Measurements from ENCODE around the gene BLID. TPM values are rescaled to one million over a fixed set of nuclear protein-coding genes. Genes with fewer than 3 reads are reported as not detected.
A peak's percentile ranks its signal among the peaks of the same experiment; 100 is the strongest.

The BLID gene
- total RNA-seq, 3 donors from 2014 or later = 2.0 to 2.8 (median 2.4) TPM

- DNase-seq (ENCODE audit: low spot score in 2 of 2) = no peak
- peak overlapping the region; percentile 76 to 88 for H3K27ac ChIP-seq
- intact Hi-C loops (cut with DNase I; ENCODE audit: low total_unique reads) = no loop called here
- H3K9me3 ChIP-seq = no peaks in the 10 kb centered on the region
- TF ChIP-seq POLR2AphosphoS5 (IDR thresholded peaks at IDR 0.05) = no peak
- no peak for TF ChIP-seq CTCF (IDR thresholded peaks at IDR 0.05)
- no peak for TF ChIP-seq POLR2A (IDR thresholded peaks at IDR 0.05)
- H3K4me1 ChIP-seq = no peaks in the 10 kb centered on the region
- H3K27me3 ChIP-seq = peaks cover 0 to 16% of the 10 kb centered on the region in 2 donors
- H3K36me3 ChIP-seq = no peaks in the 10 kb centered on the region
- H3K4me3 ChIP-seq = peak overlapping the region in 1 of 3 donors; percentile 26
These were observed 22.2 kb downstream of the BLID start for GRCh38 chr11:122093731-122094275.

GRCh38 chr11:122091835-122092234, 24.2 kb downstream of the BLID start:
- H3K27ac ChIP-seq = peak overlapping the region in 1 of 2 donors; percentile 1
- intact Hi-C loops (cut with DNase I; ENCODE audit: low total_unique reads) = no loop called here
- H3K4me3 ChIP-seq = no peak overlapping the region
- H3K36me3 ChIP-seq = no peaks in the 10 kb centered on the region
- DNase-seq (ENCODE audit: low spot score in 2 of 2) = no peak
- no peaks in the 10 kb centered on the region for H3K4me1 ChIP-seq
- peaks cover 0 to 3% of the 10 kb centered on the region in 2 donors for H3K27me3 ChIP-seq
- no peak for TF ChIP-seq POLR2AphosphoS5 (IDR thresholded peaks at IDR 0.05)
- TF ChIP-seq POLR2A (IDR thresholded peaks at IDR 0.05) = no peak
- no peak for TF ChIP-seq CTCF (IDR thresholded peaks at IDR 0.05)
- H3K9me3 ChIP-seq = no peaks in the 10 kb centered on the region

- no peaks in the 10 kb centered on the region for H3K9me3 ChIP-seq
- no peak for DNase-seq (ENCODE audit: low spot score in 2 of 2)
- intact Hi-C loops (cut with DNase I; ENCODE audit: low total_unique reads) = no loop called here
- H3K4me1 ChIP-seq = no peaks in the 10 kb centered on the region
- peaks cover 0 to 3% of the 10 kb centered on the region in 2 donors for H3K27me3 ChIP-seq
- H3K4me3 ChIP-seq = no peak overlapping the region
- TF ChIP-seq POLR2A (IDR thresholded peaks at IDR 0.05) (no peak), POLR2AphosphoS5 (IDR thresholded peaks at IDR 0.05) (no peak), CTCF (IDR thresholded peaks at IDR 0.05) (no peak)
- no peaks in the 10 kb centered on the region for H3K36me3 ChIP-seq
- H3K27ac ChIP-seq = no peak overlapping the region
These were observed 26.9 kb downstream of the BLID start for GRCh38 chr11:122089111-122089510.

GRCh38 chr11:122085712-122086111, 30.3 kb downstream of the BLID start:
- Histone ChIP-seq H3K27me3 (no peaks in the 10 kb centered on the region), H3K36me3 (no peaks in the 10 kb centered on the region), H3K4me3 (no peak overlapping the region), H3K9me3 (no peaks in the 10 kb centered on the region), H3K4me1 (no peaks in the 10 kb centered on the region), H3K27ac (peak overlapping the region in 1 of 2 donors; percentile 25)
- TF ChIP-seq POLR2AphosphoS5 (IDR thresholded peaks at IDR 0.05) = no peak
- TF ChIP-seq POLR2A (IDR thresholded peaks at IDR 0.05) = no peak
- no peak for TF ChIP-seq CTCF (IDR thresholded peaks at IDR 0.05)
- intact Hi-C loops (cut with DNase I; ENCODE audit: low total_unique reads) = no loop called here
- no peak for DNase-seq (ENCODE audit: low spot score in 2 of 2)

- Histone ChIP-seq H3K4me1 (no peaks in the 10 kb centered on the region), H3K27ac (peak overlapping the region in 1 of 2 donors; percentile 25), H3K27me3 (no peaks in the 10 kb centered on the region), H3K36me3 (no peaks in the 10 kb centered on the region), H3K9me3 (no peaks in the 10 kb centered on the region), H3K4me3 (no peak overlapping the region)
- DNase-seq (ENCODE audit: low spot score in 2 of 2) = no peak
- TF ChIP-seq CTCF (IDR thresholded peaks at IDR 0.05) (no peak), POLR2AphosphoS5 (IDR thresholded peaks at IDR 0.05) (no peak), POLR2A (IDR thresholded peaks at IDR 0.05) (no peak)
- intact Hi-C loops (cut with DNase I; ENCODE audit: low total_unique reads) = no loop called here
These were observed 30.8 kb downstream of the BLID start for GRCh38 chr11:122085264-122085663.
